ENCODE measurements around the gene NUMA1. TPM values are rescaled to one million over a fixed set of nuclear protein-coding genes. Genes with fewer than 3 reads are reported as not detected.

The NUMA1 gene
- total RNA-seq: 233 TPM

- peak; percentile 95 to 100 (median 100) for DNase-seq (ENCODE audit: low read depth in 2 of 3, low spot score in 2 of 3)
These were observed at the start of gene NUMA1, which contains the start of gene LRRC51 for GRCh38 chr11:72080326-72081183. Gene NUMA1, minus strand, starts transcription at chr11:72080542. Its CDS starts 44,599 bp downstream, at chr11:72035943. Gene LRRC51, plus strand, starts transcription at chr11:72080850. Its CDS starts 8,234 bp downstream, at chr11:72089084.

GRCh38 chr11:72129381-72129780 lies 49.0 kb upstream of the NUMA1 start:
- DNase-seq (ENCODE audit: low read depth in 2 of 3, low spot score in 2 of 3): no peak

GRCh38 chr11:72127923-72128322 lies 47.6 kb upstream of the NUMA1 start:
- no peak for DNase-seq (ENCODE audit: low read depth in 2 of 3, low spot score in 2 of 3)

GRCh38 chr11:72125956-72126355 lies 45.6 kb upstream of the NUMA1 start:
- DNase-seq (ENCODE audit: low read depth in 2 of 3, low spot score in 2 of 3): no peak

GRCh38 chr11:72124046-72124445 lies 43.7 kb upstream of the NUMA1 start:
- DNase-seq (ENCODE audit: low read depth in 2 of 3, low spot score in 2 of 3): no peak

- no peak for DNase-seq (ENCODE audit: low read depth in 2 of 3, low spot score in 2 of 3)
These were observed 42.8 kb upstream of the NUMA1 start for GRCh38 chr11:72123117-72123653.

GRCh38 chr11:72122607-72123006 lies 42.3 kb upstream of the NUMA1 start:
- no peak for DNase-seq (ENCODE audit: low read depth in 2 of 3, low spot score in 2 of 3)

GRCh38 chr11:72120930-72121329 lies 40.6 kb upstream of the NUMA1 start:
- no peak for DNase-seq (ENCODE audit: low read depth in 2 of 3, low spot score in 2 of 3)

GRCh38 chr11:72119198-72119597 lies 38.9 kb upstream of the NUMA1 start:
- no peak for DNase-seq (ENCODE audit: low read depth in 2 of 3, low spot score in 2 of 3)

- DNase-seq (ENCODE audit: low read depth in 2 of 3, low spot score in 2 of 3): no peak
These were observed 35.8 kb upstream of the NUMA1 start for GRCh38 chr11:72116019-72116755.

- DNase-seq (ENCODE audit: low read depth in 2 of 3, low spot score in 2 of 3): no peak
These were observed 34.2 kb upstream of the NUMA1 start for GRCh38 chr11:72114570-72114969.

- DNase-seq (ENCODE audit: low read depth in 2 of 3, low spot score in 2 of 3): no peak
These were observed 32.9 kb upstream of the NUMA1 start for GRCh38 chr11:72112978-72113808.

GRCh38 chr11:72112143-72112977 lies 32.0 kb upstream of the NUMA1 start, which contains the start of gene ANAPC15:
Gene ANAPC15, minus strand, starts transcription at chr11:72112695. Its CDS starts 1,419 bp downstream, at chr11:72111276.
- DNase-seq (ENCODE audit: low read depth in 2 of 3, low spot score in 2 of 3): peak; percentile 92 to 100 (median 99)

- DNase-seq (ENCODE audit: low read depth in 2 of 3, low spot score in 2 of 3): no peak
These were observed 31.2 kb upstream of the NUMA1 start for GRCh38 chr11:72111300-72112142.

GRCh38 chr11:72105888-72106287 lies 25.5 kb upstream of the NUMA1 start, which contains the start of gene TOMT:
Gene TOMT, plus strand, starts transcription at chr11:72105924. Its CDS starts 28 bp downstream, at chr11:72105952.
- DNase-seq (ENCODE audit: low read depth in 2 of 3, low spot score in 2 of 3): no peak

- no peak for DNase-seq (ENCODE audit: low read depth in 2 of 3, low spot score in 2 of 3)
These were observed 23.4 kb upstream of the NUMA1 start for GRCh38 chr11:72103754-72104167.

GRCh38 chr11:72102946-72103753 lies 22.8 kb upstream of the NUMA1 start, which contains the start of gene LAMTOR1:
Gene LAMTOR1, minus strand, starts transcription at chr11:72103297. Its CDS starts 73 bp downstream, at chr11:72103224.
- peak; percentile 86 to 100 (median 99) for DNase-seq (ENCODE audit: low read depth in 2 of 3, low spot score in 2 of 3)

- no peak for DNase-seq (ENCODE audit: low read depth in 2 of 3, low spot score in 2 of 3)
These were observed 22.2 kb upstream of the NUMA1 start for GRCh38 chr11:72102631-72102945.

Measured in hematopoietic multipotent progenitor cell (in vitro differentiated cells).